ENCODE data around the gene APOE. TPM values are rescaled to one million over a fixed set of nuclear protein-coding genes. Genes with fewer than 3 reads are reported as not detected.
"Not testable (repeated sequence)": the region's sequence is repeated elsewhere in the genome, so short reads cannot be mapped to it uniquely, and the experiment has no call there.

Gene APOE
- total RNA-seq, 1 donor from 2014 or later = 93.9 TPM

- H3K9me3 ChIP-seq (ENCODE audit: control insufficient read depth in 3 of 3, low read length in 3 of 3) = no peaks in the 10 kb centered on the region
- no peak overlapping the region for H3K27ac ChIP-seq (ENCODE audit: low read depth, low read length)
- H3K4me1 ChIP-seq (ENCODE audit: control insufficient read depth in 3 of 3, insufficient read depth in 3 of 3, low read length in 3 of 3) = peaks cover 0 to 2% (median 0%) of the 10 kb centered on the region in 3 donors
- peaks cover 2 to 13% (median 5%) of the 10 kb centered on the region in 3 donors for H3K36me3 ChIP-seq (ENCODE audit: control insufficient read depth in 3 of 3, insufficient read depth in 3 of 3, low read length in 3 of 3)
- no peak overlapping the region for H3K9ac ChIP-seq (ENCODE audit: low read depth in 1 of 3, low read length in 3 of 3)
- no peaks in the 10 kb centered on the region for H3K27me3 ChIP-seq (ENCODE audit: control insufficient read depth in 3 of 3, insufficient read depth in 3 of 3, low read length in 3 of 3)
- H3K4me3 ChIP-seq (ENCODE audit: low read length in 3 of 3) = no peak overlapping the region
These were observed 21.7 kb upstream of the APOE start for GRCh38 chr19:44883922-44884321.

- Histone ChIP-seq H3K4me1 (ENCODE audit: control insufficient read depth in 3 of 3, insufficient read depth in 3 of 3, low read length in 3 of 3) (peaks cover 2 to 8% (median 4%) of the 10 kb centered on the region in 3 donors), H3K27me3 (ENCODE audit: control insufficient read depth in 3 of 3, insufficient read depth in 3 of 3, low read length in 3 of 3) (no peaks in the 10 kb centered on the region), H3K36me3 (ENCODE audit: control insufficient read depth in 3 of 3, insufficient read depth in 3 of 3, low read length in 3 of 3) (peaks cover 2 to 13% (median 5%) of the 10 kb centered on the region in 3 donors), H3K27ac (ENCODE audit: low read depth, low read length) (no peak overlapping the region), H3K4me3 (ENCODE audit: low read length in 3 of 3) (no peak overlapping the region), H3K9me3 (ENCODE audit: control insufficient read depth in 3 of 3, low read length in 3 of 3) (no peaks in the 10 kb centered on the region), H3K9ac (ENCODE audit: low read depth in 1 of 3, low read length in 3 of 3) (no peak overlapping the region)
These were observed 21.0 kb upstream of the APOE start for GRCh38 chr19:44884566-44884965.

- Histone ChIP-seq H3K9ac (ENCODE audit: low read depth in 1 of 3, low read length in 3 of 3) (no peak overlapping the region), H3K4me1 (ENCODE audit: control insufficient read depth in 3 of 3, insufficient read depth in 3 of 3, low read length in 3 of 3) (peaks cover 8 to 15% (median 10%) of the 10 kb centered on the region in 3 donors), H3K4me3 (ENCODE audit: low read length in 3 of 3) (no peak overlapping the region), H3K27ac (ENCODE audit: low read depth, low read length) (no peak overlapping the region), H3K27me3 (ENCODE audit: control insufficient read depth in 3 of 3, insufficient read depth in 3 of 3, low read length in 3 of 3) (no peaks in the 10 kb centered on the region), H3K9me3 (ENCODE audit: control insufficient read depth in 3 of 3, low read length in 3 of 3) (no peaks in the 10 kb centered on the region), H3K36me3 (ENCODE audit: control insufficient read depth in 3 of 3, insufficient read depth in 3 of 3, low read length in 3 of 3) (peaks cover 2 to 13% (median 5%) of the 10 kb centered on the region in 3 donors)
These were observed 19.5 kb upstream of the APOE start for GRCh38 chr19:44886141-44886540.

GRCh38 chr19:44887648-44888047 lies 17.9 kb upstream of the APOE start:
- no peak overlapping the region for H3K9ac ChIP-seq (ENCODE audit: low read depth in 1 of 3, low read length in 3 of 3)
- peaks cover 19 to 27% (median 21%) of the 10 kb centered on the region in 3 donors for H3K4me1 ChIP-seq (ENCODE audit: control insufficient read depth in 3 of 3, insufficient read depth in 3 of 3, low read length in 3 of 3)
- H3K27me3 ChIP-seq (ENCODE audit: control insufficient read depth in 3 of 3, insufficient read depth in 3 of 3, low read length in 3 of 3) = no peaks in the 10 kb centered on the region
- H3K27ac ChIP-seq (ENCODE audit: low read depth, low read length) = no peak overlapping the region
- H3K9me3 ChIP-seq (ENCODE audit: control insufficient read depth in 3 of 3, low read length in 3 of 3) = no peaks in the 10 kb centered on the region
- H3K36me3 ChIP-seq (ENCODE audit: control insufficient read depth in 3 of 3, insufficient read depth in 3 of 3, low read length in 3 of 3) = peaks cover 5 to 18% (median 5%) of the 10 kb centered on the region in 3 donors
- H3K4me3 ChIP-seq (ENCODE audit: low read length in 3 of 3) = no peak overlapping the region

GRCh38 chr19:44888335-44888734 lies 17.3 kb upstream of the APOE start:
- H3K9ac ChIP-seq (ENCODE audit: low read depth in 1 of 3, low read length in 3 of 3); H3K9me3 ChIP-seq (ENCODE audit: control insufficient read depth in 3 of 3, low read length in 3 of 3); H3K4me3 ChIP-seq (ENCODE audit: low read length in 3 of 3); H3K27ac ChIP-seq (ENCODE audit: low read depth, low read length); H3K27me3 ChIP-seq (ENCODE audit: control insufficient read depth in 3 of 3, insufficient read depth in 3 of 3, low read length in 3 of 3): not testable (repeated sequence)
- H3K36me3 ChIP-seq (ENCODE audit: control insufficient read depth in 3 of 3, insufficient read depth in 3 of 3, low read length in 3 of 3) = peaks cover 9 to 25% (median 11%) of the 10 kb centered on the region in 3 donors
- peaks cover 24 to 31% (median 25%) of the 10 kb centered on the region in 3 donors for H3K4me1 ChIP-seq (ENCODE audit: control insufficient read depth in 3 of 3, insufficient read depth in 3 of 3, low read length in 3 of 3)

GRCh38 chr19:44889830-44890365 lies 15.7 kb upstream of the APOE start:
- Histone ChIP-seq H3K9me3 (ENCODE audit: control insufficient read depth in 3 of 3, low read length in 3 of 3) (no peaks in the 10 kb centered on the region), H3K27me3 (ENCODE audit: control insufficient read depth in 3 of 3, insufficient read depth in 3 of 3, low read length in 3 of 3) (no peaks in the 10 kb centered on the region), H3K9ac (ENCODE audit: low read depth in 1 of 3, low read length in 3 of 3) (peak overlapping the region in 2 of 3 donors; percentile 0 to 57), H3K4me3 (ENCODE audit: low read length in 3 of 3) (peak overlapping the region; percentile 70 to 91 (median 72)), H3K4me1 (ENCODE audit: control insufficient read depth in 3 of 3, insufficient read depth in 3 of 3, low read length in 3 of 3) (peaks cover 24 to 31% (median 25%) of the 10 kb centered on the region in 3 donors), H3K36me3 (ENCODE audit: control insufficient read depth in 3 of 3, insufficient read depth in 3 of 3, low read length in 3 of 3) (peaks cover 23 to 33% (median 24%) of the 10 kb centered on the region in 3 donors), H3K27ac (ENCODE audit: low read depth, low read length) (peak overlapping the region; percentile 98)

- peak overlapping the region; percentile 57 to 87 (median 66) for H3K9ac ChIP-seq (ENCODE audit: low read depth in 1 of 3, low read length in 3 of 3)
- H3K9me3 ChIP-seq (ENCODE audit: control insufficient read depth in 3 of 3, low read length in 3 of 3) = no peaks in the 10 kb centered on the region
- H3K27ac ChIP-seq (ENCODE audit: low read depth, low read length) = peak overlapping the region; percentile 98
- peak overlapping the region; percentile 70 to 91 (median 72) for H3K4me3 ChIP-seq (ENCODE audit: low read length in 3 of 3)
- H3K27me3 ChIP-seq (ENCODE audit: control insufficient read depth in 3 of 3, insufficient read depth in 3 of 3, low read length in 3 of 3) = no peaks in the 10 kb centered on the region
- peaks cover 25 to 37% (median 29%) of the 10 kb centered on the region in 3 donors for H3K36me3 ChIP-seq (ENCODE audit: control insufficient read depth in 3 of 3, insufficient read depth in 3 of 3, low read length in 3 of 3)
- H3K4me1 ChIP-seq (ENCODE audit: control insufficient read depth in 3 of 3, insufficient read depth in 3 of 3, low read length in 3 of 3) = peaks cover 24 to 31% (median 25%) of the 10 kb centered on the region in 3 donors
These were observed 15.1 kb upstream of the APOE start for GRCh38 chr19:44890366-44891015.

- Histone ChIP-seq H3K27me3 (ENCODE audit: control insufficient read depth in 3 of 3, insufficient read depth in 3 of 3, low read length in 3 of 3) (no peaks in the 10 kb centered on the region), H3K4me1 (ENCODE audit: control insufficient read depth in 3 of 3, insufficient read depth in 3 of 3, low read length in 3 of 3) (peaks cover 24 to 31% (median 25%) of the 10 kb centered on the region in 3 donors), H3K9me3 (ENCODE audit: control insufficient read depth in 3 of 3, low read length in 3 of 3) (no peaks in the 10 kb centered on the region), H3K27ac (ENCODE audit: low read depth, low read length) (peak within 1 kb of the TSS; percentile 98), H3K36me3 (ENCODE audit: control insufficient read depth in 3 of 3, insufficient read depth in 3 of 3, low read length in 3 of 3) (peaks cover 29 to 40% (median 36%) of the 10 kb centered on the region in 3 donors), H3K9ac (ENCODE audit: low read depth in 1 of 3, low read length in 3 of 3) (peak within 1 kb of the TSS; percentile 84 to 88 (median 88)), H3K4me3 (ENCODE audit: low read length in 3 of 3) (peak within 1 kb of the TSS; percentile 75 to 94 (median 86))
These were observed 14.3 kb upstream of the APOE start, which contains the start of gene TOMM40 for GRCh38 chr19:44891016-44891882. Gene TOMM40, plus strand, starts transcription at chr19:44891254. Its CDS starts 162 bp downstream, at chr19:44891416.

- no peak overlapping the region for H3K27ac ChIP-seq (ENCODE audit: low read depth, low read length)
- H3K27me3 ChIP-seq (ENCODE audit: control insufficient read depth in 3 of 3, insufficient read depth in 3 of 3, low read length in 3 of 3) = no peaks in the 10 kb centered on the region
- H3K4me3 ChIP-seq (ENCODE audit: low read length in 3 of 3) = no peak overlapping the region
- H3K9ac ChIP-seq (ENCODE audit: low read depth in 1 of 3, low read length in 3 of 3) = peak overlapping the region in 1 of 3 donors; percentile 88
- H3K9me3 ChIP-seq (ENCODE audit: control insufficient read depth in 3 of 3, low read length in 3 of 3) = no peaks in the 10 kb centered on the region
- H3K36me3 ChIP-seq (ENCODE audit: control insufficient read depth in 3 of 3, insufficient read depth in 3 of 3, low read length in 3 of 3) = peaks cover 34 to 50% (median 44%) of the 10 kb centered on the region in 3 donors
- H3K4me1 ChIP-seq (ENCODE audit: control insufficient read depth in 3 of 3, insufficient read depth in 3 of 3, low read length in 3 of 3) = peaks cover 24 to 31% (median 25%) of the 10 kb centered on the region in 3 donors
These were observed 12.7 kb upstream of the APOE start for GRCh38 chr19:44892932-44893331.

Data from skeletal muscle tissue (tissue), 4 donors.